ENCODE results near the gene TRIO.
"Not testable (repeated sequence)": the region's sequence is repeated elsewhere in the genome, so short reads cannot be mapped to it uniquely, and the experiment has no call there.

TRIO gene

GRCh38 chr5:14415024-14415697 lies 272.0 kb downstream of the TRIO start:
- no peak for DNase-seq (ENCODE audit: low spot score)

GRCh38 chr5:14415698-14416074 lies 272.5 kb downstream of the TRIO start:
- DNase-seq (ENCODE audit: low spot score) = no peak

- DNase-seq (ENCODE audit: low spot score) = no peak
These were observed 273.6 kb downstream of the TRIO start for GRCh38 chr5:14416621-14417275.

GRCh38 chr5:14417276-14417730 lies 274.2 kb downstream of the TRIO start:
- no peak for DNase-seq (ENCODE audit: low spot score)

- no peak for DNase-seq (ENCODE audit: low spot score)
These were observed 274.9 kb downstream of the TRIO start for GRCh38 chr5:14417792-14418765.

GRCh38 chr5:14419686-14420085 lies 276.5 kb downstream of the TRIO start:
- no peak for DNase-seq (ENCODE audit: low spot score)

GRCh38 chr5:14420101-14420811 lies 277.1 kb downstream of the TRIO start:
- no peak for DNase-seq (ENCODE audit: low spot score)

GRCh38 chr5:14421851-14422250 lies 278.7 kb downstream of the TRIO start:
- DNase-seq (ENCODE audit: low spot score) = no peak

GRCh38 chr5:14424011-14424685 lies 281.0 kb downstream of the TRIO start:
- no peak for DNase-seq (ENCODE audit: low spot score)

- DNase-seq (ENCODE audit: low spot score) = no peak
These were observed 282.4 kb downstream of the TRIO start for GRCh38 chr5:14425559-14425958.

- no peak for DNase-seq (ENCODE audit: low spot score)
These were observed 283.4 kb downstream of the TRIO start for GRCh38 chr5:14426521-14426920.

GRCh38 chr5:14428302-14429081 lies 285.4 kb downstream of the TRIO start:
- no peak for DNase-seq (ENCODE audit: low spot score)

GRCh38 chr5:14429101-14430050 lies 286.2 kb downstream of the TRIO start:
- DNase-seq (ENCODE audit: low spot score) = no peak

GRCh38 chr5:14431534-14431933 lies 288.4 kb downstream of the TRIO start:
- DNase-seq (ENCODE audit: low spot score) = no peak

- DNase-seq (ENCODE audit: low spot score) = no peak
These were observed 289.9 kb downstream of the TRIO start for GRCh38 chr5:14432931-14433589.

- DNase-seq (ENCODE audit: low spot score) = no peak
These were observed 292.3 kb downstream of the TRIO start for GRCh38 chr5:14435481-14435880.

- DNase-seq (ENCODE audit: low spot score) = not testable (repeated sequence)
These were observed 293.0 kb downstream of the TRIO start for GRCh38 chr5:14436122-14436521.

- DNase-seq (ENCODE audit: low spot score) = no peak
These were observed 293.8 kb downstream of the TRIO start for GRCh38 chr5:14436801-14437542.

Measured in Ammon's horn (tissue), 1 donor.